Caco-2 (cell line): Measurements from ENCODE around the gene HOXA5. TPM values are rescaled to one million over a fixed set of nuclear protein-coding genes. Genes with fewer than 3 reads are reported as not detected.

Experiments used
- BruUV-seq: library from RNA; stranded (reverse); fragments of 400-500 nt; replicated peaks from 2 replicates; lab custom pipeline; 2021; lab: Mats Ljungman, UMichigan
- CTCF ChIA-PET: fragments of 300-600 bp; sonication (Branson Sonifier 250); formaldehyde crosslinking; loops from one replicate; lab custom pipeline; 2022; ENCODE audit warnings: antibody characterized with exemption; lab: Charles Lee
- POLR2A ChIA-PET: fragments of 300-600 bp; sonication (Branson Sonifier 250); formaldehyde crosslinking; loops from one replicate; lab custom pipeline; 2022; ENCODE audit warnings: antibody characterized with exemption; lab: Charles Lee
- DNase-seq, 2 experiments: peaks; one replicate each; pipeline versions ENCODE4 v3.0.0 to v3.0.0-alpha.2; 2020 to 2022
- H3K27me3 ChIP-seq: replicated peaks from 2 replicates; pipeline ENCODE4 v1.6.0; 2011; ENCODE audit warnings: low read length; ENCODE audit not compliant: control insufficient read depth, insufficient read depth
- H3K36me3 ChIP-seq: 2 replicates; pipeline ENCODE4 v1.5.1; 2011; ENCODE audit warnings: low read length; ENCODE audit not compliant: control insufficient read depth, insufficient read depth
- H3K4me1 ChIP-seq: fragments of 250-450 bp; sonication (Bioruptor Pico); 2 replicates; pipeline ENCODE4 v1.5.1; 2020; ENCODE audit warnings: mild to moderate bottlenecking
- H3K4me3 ChIP-seq: 2 replicates; pipeline ENCODE4 v1.5.1; 2011; ENCODE audit warnings: low read depth, mild to moderate bottlenecking, control low read depth, low read length
- H3K9me3 ChIP-seq: fragments of 250-450 bp; sonication (Bioruptor Pico); 2 replicates; pipeline ENCODE4 v1.5.1; 2020; ENCODE audit warnings: mild to moderate bottlenecking, moderate library complexity
- H3K27ac Mint-ChIP-seq: one replicate; pipeline ENCODE4 v1.8.0; 2022; ENCODE audit warnings: mixed read lengths; ENCODE audit not compliant: unreplicated experiment
- H3K27me3 Mint-ChIP-seq: one replicate; pipeline ENCODE4 v1.8.0; 2022; ENCODE audit warnings: mixed read lengths; ENCODE audit not compliant: insufficient read depth, unreplicated experiment
- H3K36me3 Mint-ChIP-seq: one replicate; pipeline ENCODE4 v1.8.0; 2022; ENCODE audit warnings: mild to moderate bottlenecking, mixed read lengths; ENCODE audit not compliant: insufficient read depth, unreplicated experiment
- H3K4me1 Mint-ChIP-seq: one replicate; pipeline ENCODE4 v1.8.0; 2022; ENCODE audit warnings: low read depth, mixed read lengths; ENCODE audit not compliant: unreplicated experiment
- H3K4me3 Mint-ChIP-seq: one replicate; pipeline ENCODE4 v1.8.0; 2022; ENCODE audit warnings: mild to moderate bottlenecking, moderate library complexity, mixed read lengths; ENCODE audit not compliant: unreplicated experiment
- H3K9me3 Mint-ChIP-seq: one replicate; pipeline ENCODE4 v1.8.0; 2022; ENCODE audit warnings: mixed read lengths; ENCODE audit not compliant: unreplicated experiment
- intact Hi-C: fragments of 100-400 bp; cut with micrococcal nuclease; formaldehyde crosslinking; loops from one replicate; pipeline ENCODE4 v1.10.0; 2022; ENCODE audit not compliant: unreplicated experiment
- total RNA-seq: library from RNA; stranded (reverse); gene quantifications from 2 replicates; pipeline ENCODE4 v1.2.3, GENCODE V29; 2022
- TF ChIP-seq, protein P1 (sequence below), 2 experiments: fragments of 200-600 bp in 1 of 2; IDR thresholded peaks; 1 replicate in 1 of 2; 2 replicates in 1 of 2; pipeline versions ENCODE4 v1.5.1 to v1.8.0; 2011 to 2022; ENCODE audit warnings: antibody characterized with exemption in 1 of 2, control low read depth in 1 of 2, inconsistent platforms in 1 of 2, low read depth in 1 of 2, low read length in 1 of 2, mild to moderate bottlenecking in 1 of 2, moderate library complexity in 1 of 2; ENCODE audit not compliant: insufficient read depth in 1 of 2, severe bottlenecking in 1 of 2, unreplicated experiment in 1 of 2

The HOXA5 gene
- total RNA-seq, 1 experiment from 2014 or later, result 4.9 TPM

- peaks cover 19% of the 10 kb centered on the region for H3K36me3 Mint-ChIP-seq
- H3K27me3 Mint-ChIP-seq, result no peaks in the 10 kb centered on the region
- ChIA-PET POLR2A (interaction anchor here (0.6 kb wide), 1 partner anchor 45 kb away, joined by 3 read pairs; no protein-coding TSS in a partner anchor), CTCF (interaction anchor here (1.1 kb wide), 1 partner anchor 17 kb away, joined by 3 read pairs; no protein-coding TSS in a partner anchor)
- Histone ChIP-seq H3K27me3 (no peaks in the 10 kb centered on the region), H3K36me3 (no peaks in the 10 kb centered on the region), H3K4me1 (peaks cover 17% of the 10 kb centered on the region), H3K4me3 (no peak overlapping the region), H3K9me3 (no peaks in the 10 kb centered on the region)
- peaks cover 57% of the 10 kb centered on the region for H3K4me1 Mint-ChIP-seq
- H3K27ac Mint-ChIP-seq, result peak overlapping the region; percentile 74
- BruUV-seq, result no TSS peak
- TF ChIP-seq, protein P1, sequence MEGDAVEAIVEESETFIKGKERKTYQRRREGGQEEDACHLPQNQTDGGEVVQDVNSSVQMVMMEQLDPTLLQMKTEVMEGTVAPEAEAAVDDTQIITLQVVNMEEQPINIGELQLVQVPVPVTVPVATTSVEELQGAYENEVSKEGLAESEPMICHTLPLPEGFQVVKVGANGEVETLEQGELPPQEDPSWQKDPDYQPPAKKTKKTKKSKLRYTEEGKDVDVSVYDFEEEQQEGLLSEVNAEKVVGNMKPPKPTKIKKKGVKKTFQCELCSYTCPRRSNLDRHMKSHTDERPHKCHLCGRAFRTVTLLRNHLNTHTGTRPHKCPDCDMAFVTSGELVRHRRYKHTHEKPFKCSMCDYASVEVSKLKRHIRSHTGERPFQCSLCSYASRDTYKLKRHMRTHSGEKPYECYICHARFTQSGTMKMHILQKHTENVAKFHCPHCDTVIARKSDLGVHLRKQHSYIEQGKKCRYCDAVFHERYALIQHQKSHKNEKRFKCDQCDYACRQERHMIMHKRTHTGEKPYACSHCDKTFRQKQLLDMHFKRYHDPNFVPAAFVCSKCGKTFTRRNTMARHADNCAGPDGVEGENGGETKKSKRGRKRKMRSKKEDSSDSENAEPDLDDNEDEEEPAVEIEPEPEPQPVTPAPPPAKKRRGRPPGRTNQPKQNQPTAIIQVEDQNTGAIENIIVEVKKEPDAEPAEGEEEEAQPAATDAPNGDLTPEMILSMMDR (IDR thresholded peaks at IDR 0.05; ENCODE audit: insufficient read depth in 1 of 2, low read depth in 1 of 2, low read length in 1 of 2, severe bottlenecking in 1 of 2, unreplicated experiment in 1 of 2), result no peak
- H3K4me3 Mint-ChIP-seq, result peak overlapping the region; percentile 87
- no peak for DNase-seq
- H3K9me3 Mint-ChIP-seq, result no peaks in the 10 kb centered on the region
- intact Hi-C loops, result no loop called here
These were observed 49.0 kb downstream of the HOXA5 start for GRCh38 chr7:27094304-27095049.

GRCh38 chr7:27093184-27093895 is 50.1 kb downstream of the HOXA5 start:
- H3K9me3 Mint-ChIP-seq, result no peaks in the 10 kb centered on the region
- DNase-seq, result no peak
- no peak overlapping the region for H3K27ac Mint-ChIP-seq
- peaks cover 56% of the 10 kb centered on the region for H3K4me1 Mint-ChIP-seq
- ChIA-PET CTCF (no interaction called here), POLR2A (no interaction called here)
- Histone ChIP-seq H3K4me3 (no peak overlapping the region), H3K4me1 (peaks cover 17% of the 10 kb centered on the region), H3K9me3 (no peaks in the 10 kb centered on the region), H3K36me3 (no peaks in the 10 kb centered on the region), H3K27me3 (no peaks in the 10 kb centered on the region)
- peak overlapping the region; percentile 87 for H3K4me3 Mint-ChIP-seq
- BruUV-seq, result no TSS peak
- peaks cover 8% of the 10 kb centered on the region for H3K36me3 Mint-ChIP-seq
- TF ChIP-seq, protein P1 (IDR thresholded peaks at IDR 0.05; ENCODE audit: insufficient read depth in 1 of 2, low read depth in 1 of 2, low read length in 1 of 2, severe bottlenecking in 1 of 2, unreplicated experiment in 1 of 2), result no peak
- H3K27me3 Mint-ChIP-seq, result no peaks in the 10 kb centered on the region
- intact Hi-C loops, result no loop called here

- Histone ChIP-seq H3K4me3 (no peak overlapping the region), H3K9me3 (no peaks in the 10 kb centered on the region), H3K36me3 (no peaks in the 10 kb centered on the region), H3K27me3 (no peaks in the 10 kb centered on the region), H3K4me1 (peaks cover 12% of the 10 kb centered on the region)
- BruUV-seq, result no TSS peak
- ChIA-PET POLR2A (no interaction called here), CTCF (no interaction called here)
- TF ChIP-seq, protein P1 (IDR thresholded peaks at IDR 0.05; ENCODE audit: insufficient read depth in 1 of 2, low read depth in 1 of 2, low read length in 1 of 2, severe bottlenecking in 1 of 2, unreplicated experiment in 1 of 2), result no peak
- Mint-ChIP-seq H3K27me3 (no peaks in the 10 kb centered on the region), H3K4me1 (peaks cover 50% of the 10 kb centered on the region), H3K4me3 (no peak overlapping the region), H3K9me3 (no peaks in the 10 kb centered on the region), H3K27ac (no peak overlapping the region), H3K36me3 (peaks cover 8% of the 10 kb centered on the region)
- intact Hi-C loops, result no loop called here
- DNase-seq, result no peak
These were observed 50.7 kb downstream of the HOXA5 start for GRCh38 chr7:27092819-27093110.
